Fibroblast of the conjunctiva (primary cell): ENCODE results near the gene RABGAP1L.
"Not testable (repeated sequence)": the region's sequence is repeated elsewhere in the genome, so short reads cannot be mapped to it uniquely, and the experiment has no call there.

ENCODE experiments used
- DNase-seq: peaks from one replicate; pipeline ENCODE4 v3.0.0-alpha.2; 2010; ENCODE audit warnings: low read depth

The RABGAP1L gene

GRCh38 chr1:174657893-174658292, 498.6 kb downstream of the RABGAP1L start:
- no peak for DNase-seq

- DNase-seq: peak; percentile 3
These were observed 500.5 kb downstream of the RABGAP1L start for GRCh38 chr1:174659823-174660222.

GRCh38 chr1:174660476-174660875, 501.2 kb downstream of the RABGAP1L start:
- no peak for DNase-seq

GRCh38 chr1:174663358-174663757, 504.0 kb downstream of the RABGAP1L start:
- no peak for DNase-seq

GRCh38 chr1:174666248-174666647, 506.9 kb downstream of the RABGAP1L start:
- DNase-seq: no peak

DNA sequence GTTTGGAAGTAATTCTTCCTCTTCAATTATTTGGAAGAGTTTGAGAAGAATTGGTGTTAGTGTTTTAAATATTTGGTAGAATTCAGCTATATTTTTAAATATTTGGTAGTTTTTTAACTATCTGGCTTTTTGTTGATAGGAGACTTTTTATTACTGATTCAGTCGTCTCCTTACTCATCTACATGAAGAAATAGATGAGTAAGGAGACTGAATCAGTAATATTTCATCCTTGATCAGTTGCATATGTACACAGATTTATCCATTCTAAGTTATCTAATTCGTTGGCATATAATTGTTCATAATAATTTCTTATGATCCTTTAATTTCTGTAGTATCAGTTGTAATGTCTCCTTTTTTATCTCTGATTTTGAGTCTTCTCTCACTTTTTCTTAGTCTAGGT, 512.5 kb downstream of the RABGAP1L start:
- no peak for DNase-seq

- DNase-seq: no peak
These were observed 517.5 kb downstream of the RABGAP1L start for GRCh38 chr1:174676856-174677255.

DNA sequence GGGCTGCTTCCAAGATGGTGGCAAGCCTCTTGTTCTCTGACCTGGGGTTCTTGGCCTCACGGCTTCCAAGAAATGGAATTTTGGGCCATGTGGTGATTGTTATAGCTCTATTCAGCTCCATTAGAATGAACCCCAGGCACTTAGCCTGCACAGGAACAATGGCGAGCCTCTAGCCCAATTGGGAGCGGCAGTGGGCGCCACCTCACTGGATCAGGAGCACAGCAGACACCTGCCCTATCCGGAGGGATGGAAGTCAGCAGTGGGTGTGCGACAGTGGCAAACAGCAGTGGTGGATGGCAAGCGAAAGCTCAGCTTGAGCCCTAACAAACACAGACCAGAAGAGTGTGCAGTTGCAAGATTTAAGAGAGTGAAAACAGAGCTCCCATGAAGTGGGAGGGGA, 519.3 kb downstream of the RABGAP1L start:
- DNase-seq: no peak

- no peak for DNase-seq
These were observed 520.8 kb downstream of the RABGAP1L start for GRCh38 chr1:174680101-174680500.

- DNase-seq: peak; percentile 18
These were observed 523.2 kb downstream of the RABGAP1L start for GRCh38 chr1:174682419-174683008.

GRCh38 chr1:174686213-174686612, 526.9 kb downstream of the RABGAP1L start:
- DNase-seq: no peak

GRCh38 chr1:174689524-174689923, 530.2 kb downstream of the RABGAP1L start:
- DNase-seq: no peak

GRCh38 chr1:174690266-174690665, 530.9 kb downstream of the RABGAP1L start:
- no peak for DNase-seq

GRCh38 chr1:174692313-174692712, 533.0 kb downstream of the RABGAP1L start:
- DNase-seq: no peak

DNA sequence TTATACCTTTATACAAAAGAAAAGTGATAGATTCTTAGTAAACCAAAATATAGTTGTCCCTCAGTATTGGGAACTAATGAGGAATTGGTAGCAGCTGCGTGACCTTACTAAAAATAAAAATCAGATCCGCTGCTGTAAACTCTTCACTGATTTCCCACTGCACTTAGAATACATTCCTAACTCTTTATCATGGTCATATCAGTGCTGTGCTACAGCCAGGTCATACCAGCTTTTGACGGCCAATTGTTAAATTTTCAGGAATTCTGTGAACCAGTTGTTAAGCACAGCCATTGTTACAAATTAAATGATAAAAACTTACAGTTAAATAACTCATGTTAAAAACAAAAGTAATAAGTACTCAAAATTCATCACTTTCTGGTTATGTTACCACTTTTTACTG, 533.8 kb downstream of the RABGAP1L start:
- DNase-seq: no peak

DNA sequence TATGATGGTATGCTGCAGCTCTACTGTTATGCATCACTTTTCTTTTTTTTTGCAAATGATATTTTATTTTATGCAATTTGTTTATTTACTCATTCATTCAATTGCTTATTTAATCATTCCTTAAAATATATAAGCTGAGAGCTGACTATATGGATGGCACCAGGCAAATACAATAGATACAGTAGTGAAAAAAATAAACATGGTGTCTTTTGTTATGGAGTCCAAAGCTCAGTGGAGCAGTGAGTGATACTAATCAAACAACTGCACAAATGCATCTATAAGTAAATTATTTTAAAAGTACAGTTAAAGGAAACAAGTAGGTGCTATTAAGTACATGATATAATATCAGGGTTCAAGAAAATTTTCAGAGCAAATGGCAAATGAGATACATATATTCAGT, 534.2 kb downstream of the RABGAP1L start:
- not testable (repeated sequence) for DNase-seq

GRCh38 chr1:174696026-174696821, 536.9 kb downstream of the RABGAP1L start:
- no peak for DNase-seq

DNA sequence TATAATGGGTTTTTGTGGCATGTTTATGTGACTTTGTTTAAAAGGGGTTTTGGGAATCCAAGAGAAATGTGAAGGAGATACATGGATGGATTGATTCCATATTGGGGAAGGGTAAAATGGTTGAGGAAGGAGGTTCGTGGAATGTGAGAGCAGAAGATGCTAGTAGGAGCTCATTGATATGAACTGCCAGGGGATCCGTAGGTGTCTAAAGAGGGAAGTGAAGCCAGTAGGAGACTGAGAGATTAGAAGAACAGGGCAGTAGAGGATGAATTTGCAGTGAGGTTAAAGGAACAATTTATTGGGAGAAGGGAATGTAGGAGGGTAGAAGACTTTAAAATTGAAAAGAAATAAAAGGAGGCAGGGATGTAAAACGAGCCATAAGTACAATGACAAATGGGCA, 541.0 kb downstream of the RABGAP1L start:
- no peak for DNase-seq

DNA sequence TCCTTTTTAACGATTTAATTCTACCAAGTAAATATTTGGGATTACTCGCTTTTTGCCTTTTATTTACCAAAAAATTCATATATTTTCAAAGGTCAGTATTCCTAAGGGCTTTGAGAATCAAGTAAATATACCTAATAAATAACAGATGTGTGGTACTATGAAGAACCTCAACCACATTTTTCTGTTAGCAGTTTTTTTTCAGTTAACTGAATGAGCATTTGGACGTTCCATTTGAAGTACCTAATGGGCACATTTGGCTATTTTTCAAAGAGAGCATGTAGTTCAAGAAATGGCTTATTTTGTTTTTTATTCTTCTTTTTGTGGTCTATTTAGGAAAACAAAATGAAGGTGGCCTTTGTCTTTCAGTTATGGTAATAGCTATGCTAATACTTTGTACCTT, 541.5 kb downstream of the RABGAP1L start:
- DNase-seq: peak; percentile 31

- no peak for DNase-seq
These were observed 542.2 kb downstream of the RABGAP1L start for GRCh38 chr1:174701565-174701964.

- no peak for DNase-seq
These were observed 542.7 kb downstream of the RABGAP1L start for GRCh38 chr1:174702011-174702410.

DNA sequence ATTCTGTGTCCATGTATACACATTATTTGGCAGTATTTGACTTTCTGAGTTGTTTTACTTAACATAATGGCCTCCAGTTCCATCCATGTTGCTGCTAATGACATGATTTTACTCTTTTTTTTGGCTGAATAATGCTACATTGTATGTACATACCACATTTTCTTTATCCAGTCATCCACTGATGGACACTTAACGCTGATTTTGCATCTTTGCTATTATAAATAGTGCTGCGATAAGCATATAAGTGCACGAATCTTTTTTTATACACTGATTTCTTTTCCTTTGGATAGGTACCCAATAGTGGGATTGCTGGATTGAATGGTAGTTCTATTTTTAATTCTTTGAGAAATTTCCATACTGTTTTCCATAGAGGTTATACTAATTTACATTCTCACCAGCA, 544.0 kb downstream of the RABGAP1L start:
- DNase-seq: no peak

- DNase-seq: no peak
These were observed 545.0 kb downstream of the RABGAP1L start for GRCh38 chr1:174704300-174704699.
